K562 (cell line): Measurements from ENCODE around the gene TRIM27. TPM values are rescaled to one million over a fixed set of nuclear protein-coding genes. Genes with fewer than 3 reads are reported as not detected.

Source experiments
- ARID4B ChIP-seq: sonication (generic); formaldehyde crosslinking; IDR thresholded peaks from 2 replicates; pipeline ENCODE4 v1.8.0; 2022; ENCODE audit warnings: mild to moderate bottlenecking, missing genetic modification reagents
- BMI1 ChIP-seq: fragments of 150-350 bp; IDR thresholded peaks from 2 replicates; pipeline ENCODE4 v1.6.1; 2014; ENCODE audit warnings: low read length
- ETS2 ChIP-seq: IDR thresholded peaks from 2 replicates; pipeline ENCODE4 v1.6.1; 2016; ENCODE audit warnings: borderline replicate concordance, missing genetic modification characterization, mild to moderate bottlenecking, moderate library complexity, missing compliant biosample characterization; ENCODE audit not compliant: poor library complexity, severe bottlenecking
- HLTF ChIP-seq: fragments of 450-650 bp; IDR thresholded peaks from 2 replicates; pipeline ENCODE4 v1.6.1; 2016
- MYNN ChIP-seq, 2 experiments: sonication (generic); formaldehyde crosslinking in 1 of 2; IDR thresholded peaks; 2 replicates each; pipeline versions ENCODE4 v1.5.0 to v1.6.1; 2016 to 2020; ENCODE audit warnings: antibody characterized with exemption in 1 of 2, missing genetic modification reagents in 1 of 2
- NCOA6 ChIP-seq: fragments of 450-650 bp; IDR thresholded peaks from 2 replicates; pipeline ENCODE4 v1.6.1; 2017; ENCODE audit warnings: mild to moderate bottlenecking
- RBBP5 ChIP-seq: fragments of 200-600 bp; sonication (generic); IDR thresholded peaks from 2 replicates; pipeline ENCODE4 v1.6.1; 2012; ENCODE audit warnings: borderline replicate concordance, mild to moderate bottlenecking, low read length, control low read depth, inconsistent platforms; ENCODE audit not compliant: insufficient read depth, poor library complexity, severe bottlenecking
- SMAD4 ChIP-seq: fragments of 250-450 bp; sonication (Bioruptor Pico); conservative IDR thresholded peaks from 2 replicates; pipeline ENCODE4 v1.8.0; 2021; ENCODE audit warnings: inconsistent platforms, mild to moderate bottlenecking, moderate library complexity
- STAT5A ChIP-seq: IDR thresholded peaks from 2 replicates; pipeline ENCODE4 v1.6.1; 2012; ENCODE audit warnings: low read length, inconsistent platforms, borderline replicate concordance
- TAL1 ChIP-seq: fragments of 450-650 bp; IDR thresholded peaks from 2 replicates; pipeline ENCODE4 v1.6.1; 2016; ENCODE audit warnings: mild to moderate bottlenecking
- ZBTB8A ChIP-seq: fragments of 450-650 bp; IDR thresholded peaks from 2 replicates; pipeline ENCODE4 v1.6.1; 2018; ENCODE audit warnings: mild to moderate bottlenecking, moderate library complexity; ENCODE audit not compliant: partially characterized antibody
- ZC3H11A ChIP-seq: IDR thresholded peaks from 2 replicates; pipeline ENCODE4 v1.6.1; 2012; ENCODE audit warnings: low read depth, low read length, improper control_type of control experiment
- ZNF24 ChIP-seq: fragments of 450-650 bp; IDR thresholded peaks from 2 replicates; pipeline ENCODE4 v1.6.1; 2016
- ZNF316 ChIP-seq: fragments of 450-650 bp; IDR thresholded peaks from 2 replicates; pipeline ENCODE4 v1.6.1; 2016
- polyA plus RNA-seq, 8 experiments: library from polyadenylated mRNA; depleted of rRNA in 4 of 8; stranded (reverse) in 5 of 8; unstranded in 3 of 8; fragments of >200 nt; fragmentation: Nextera tagmentation in 2 of 8; fragmentation: Illumina TruSeq in 1 of 8; extraction: Ambion mirVana in 2 of 8; extraction: Trizol in 1 of 8; gene quantifications; 2 replicates each; pipeline versions ENCODE4 v1.2.1 to v1.2.3, GENCODE V29; 2011 to 2014; ENCODE audit warnings: inconsistent platforms in 1 of 8, missing spikeins in 1 of 8
- total RNA-seq, 7 experiments: library from RNA; depleted of rRNA in 6 of 7; stranded (reverse); fragments of >200 nt in 6 of 7; fragmentation: Illumina TruSeq in 2 of 7; extraction: Trizol in 2 of 7; gene quantifications; 2 replicates each; pipeline versions ENCODE4 v1.2.1 to v1.2.3, GENCODE V29; 2011 to 2021; ENCODE audit warnings: low replicate concordance in 1 of 7
- TF ChIP-seq, protein P1 (sequence below): fragments of 250-450 bp; sonication (Bioruptor Pico); IDR thresholded peaks from 2 replicates; pipeline ENCODE4 v1.9.0; 2021; ENCODE audit warnings: mild to moderate bottlenecking

Gene TRIM27
- total and polyA plus RNA-seq, 9 of the 15 experiments (the other 6 are each of a cell fraction or from before 2014, with no cell fraction given) = 37.7 to 235 (median 122) TPM

DNA sequence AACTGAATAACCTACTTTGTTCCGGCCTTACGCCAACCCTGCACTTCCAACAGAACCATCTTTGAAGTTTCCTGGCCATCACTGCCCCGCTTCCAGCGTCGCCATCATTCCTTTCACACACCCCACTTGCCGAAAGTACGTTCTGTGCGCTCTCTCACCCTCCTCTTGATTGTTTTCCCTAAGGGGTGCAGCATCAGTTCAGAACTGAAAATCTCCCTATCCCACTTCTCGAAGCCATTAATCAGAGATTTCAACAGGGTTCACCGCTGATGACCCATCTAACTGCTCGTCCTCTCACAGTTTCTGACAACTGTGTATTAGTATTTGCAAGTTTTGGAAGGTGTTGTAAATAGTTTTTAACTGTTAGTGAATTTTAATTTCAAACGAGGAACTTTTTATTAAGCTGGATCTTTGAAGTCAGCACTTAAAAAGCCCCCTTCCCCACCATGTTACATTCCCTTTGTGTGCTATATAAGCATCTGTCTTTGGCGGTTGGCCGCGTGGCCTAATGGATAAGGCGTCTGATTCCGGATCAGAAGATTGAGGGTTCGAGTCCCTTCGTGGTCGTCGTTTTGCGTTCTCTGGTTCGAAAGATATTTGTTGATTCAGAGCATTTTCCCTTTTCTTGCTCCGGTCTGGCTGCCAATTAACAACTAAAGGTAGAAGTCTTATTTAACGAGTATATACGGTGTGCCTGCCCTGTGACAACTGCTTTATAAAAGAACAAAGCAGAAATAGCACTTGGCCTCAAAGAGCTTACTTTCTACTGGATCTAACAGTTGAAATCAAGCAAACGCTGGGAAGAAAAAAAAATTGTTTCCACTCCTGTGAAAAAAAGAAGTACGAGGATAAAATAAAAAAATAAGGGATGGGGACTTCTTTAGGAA is 42.6 kb downstream of the TRIM27 start (continued):
- TF ChIP-seq, protein P1, sequence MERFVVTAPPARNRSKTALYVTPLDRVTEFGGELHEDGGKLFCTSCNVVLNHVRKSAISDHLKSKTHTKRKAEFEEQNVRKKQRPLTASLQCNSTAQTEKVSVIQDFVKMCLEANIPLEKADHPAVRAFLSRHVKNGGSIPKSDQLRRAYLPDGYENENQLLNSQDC (CRISPR knock-in tag) = no peak
- peak; percentile 79 for TF ChIP-seq RBBP5
- TF ChIP-seq STAT5A = 0 out of 2 replicates have a peak, but pooled peaks have one; percentile 24
- TF ChIP-seq TAL1 = 0 out of 2 replicates have a peak, but pooled peaks have one; percentile 8
- 0 out of 2 replicates have a peak, but pooled peaks have one; percentile 33 for TF ChIP-seq ARID4B (CRISPR knock-in tag)
- TF ChIP-seq BMI1 = no peak
- no peak for TF ChIP-seq SMAD4 (CRISPR knock-in tag)
- no peak for TF ChIP-seq ETS2 (tag)
- TF ChIP-seq ZNF24 = peak; percentile 69; the same call in 1 of the 2 replicates
- no peak for TF ChIP-seq HLTF
- peak; percentile 96 for TF ChIP-seq ZBTB8A
- TF ChIP-seq MYNN (IDR thresholded peaks at IDR 0.05) = no peak
- no peak for TF ChIP-seq MYNN (CRISPR knock-in tag; IDR thresholded peaks at IDR 0.05)
- TF ChIP-seq ZNF316 = peak; percentile 97
- no peak for TF ChIP-seq NCOA6
- TF ChIP-seq ZC3H11A = no peak
